GM21447 (cell line): ENCODE data around the gene BCL11A.

Experiments
- ATAC-seq: cut with Tn5 transposase; IDR thresholded peaks from one replicate; pipeline ENCODE4 v1.9.1; 2021; ENCODE audit not compliant: unreplicated experiment

BCL11A gene

DNA sequence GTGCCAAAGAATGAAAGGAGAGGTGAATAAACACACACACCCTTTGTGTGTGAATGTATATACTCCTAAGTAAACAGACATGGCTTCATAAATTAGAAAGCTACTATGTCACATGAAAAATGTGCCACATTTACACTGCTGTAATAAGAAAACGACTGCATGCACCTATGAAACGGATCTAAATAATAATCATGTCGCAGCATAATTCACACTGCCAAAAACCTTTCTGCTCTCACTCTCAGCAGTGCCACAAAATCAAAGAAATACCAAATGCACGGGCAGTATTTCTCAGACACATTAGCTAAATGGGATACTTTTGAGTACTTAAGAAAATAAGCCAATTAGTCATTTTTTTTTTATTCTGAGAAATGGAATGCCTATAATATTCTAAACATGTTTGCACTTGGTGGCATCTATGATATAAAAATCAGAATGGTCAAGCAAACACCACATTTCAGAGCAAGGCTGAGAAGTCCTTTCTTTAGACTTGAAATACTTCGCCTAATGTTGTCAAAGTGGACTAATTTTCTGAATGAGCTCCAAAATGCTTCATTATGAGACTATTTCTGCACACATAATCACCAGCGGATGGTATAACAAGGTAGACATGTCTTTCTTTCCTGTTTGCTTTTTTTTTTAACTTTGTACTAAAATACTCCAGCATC, 6.6 kb downstream of the BCL11A start:
- no peak for ATAC-seq

GRCh38 chr2:60544954-60545560, 8.4 kb downstream of the BCL11A start:
- ATAC-seq = no peak

DNA sequence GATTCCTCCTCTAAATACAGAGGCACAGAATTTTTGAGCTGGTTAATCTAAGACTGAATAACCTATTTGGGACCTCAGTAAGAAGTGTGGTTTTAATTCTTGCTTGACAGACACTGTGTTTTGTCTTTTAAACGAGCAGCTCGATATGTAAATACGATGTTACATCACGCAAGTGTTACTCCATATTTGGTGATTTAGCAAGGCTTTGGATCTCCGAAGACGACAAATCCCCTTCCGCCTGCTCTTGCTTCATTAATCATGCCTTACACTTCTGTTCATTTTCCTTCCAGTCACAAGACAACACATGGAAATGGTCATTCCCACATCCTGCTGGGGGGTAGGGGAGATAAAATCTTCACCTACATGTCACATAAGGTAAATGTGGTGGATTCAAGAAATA, 9.4 kb downstream of the BCL11A start:
- ATAC-seq = no peak

DNA sequence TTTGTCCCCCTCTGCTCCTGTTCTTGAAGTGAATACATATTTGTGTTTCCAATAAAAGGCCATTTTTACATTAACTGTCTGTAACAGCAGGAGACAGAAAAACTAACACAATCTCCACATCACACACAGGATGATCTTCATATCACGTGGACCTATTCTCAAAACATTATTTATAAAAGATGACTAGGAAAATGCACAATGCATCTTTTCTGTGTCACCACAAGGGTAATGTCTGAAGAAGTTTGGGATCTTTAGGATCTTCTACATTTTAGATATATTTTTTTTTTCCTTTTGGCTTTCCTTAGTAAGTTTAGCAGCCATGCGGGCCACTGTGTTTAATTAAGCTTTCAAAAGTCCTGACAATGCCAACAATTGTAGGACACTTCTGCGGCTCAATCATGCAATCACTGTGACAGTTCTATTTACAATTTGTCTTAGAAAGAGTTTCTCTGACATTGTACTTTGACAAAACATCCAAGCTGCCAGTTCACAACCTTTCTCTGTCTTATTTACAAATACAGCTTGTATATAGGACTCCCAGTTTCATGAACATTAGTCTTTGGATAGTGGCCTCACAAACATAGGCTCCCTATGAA, 12.3 kb downstream of the BCL11A start:
- no peak for ATAC-seq

- ATAC-seq = no peak
Measured at GRCh38 chr2:60540074-60540473, 13.4 kb downstream of the BCL11A start.

DNA sequence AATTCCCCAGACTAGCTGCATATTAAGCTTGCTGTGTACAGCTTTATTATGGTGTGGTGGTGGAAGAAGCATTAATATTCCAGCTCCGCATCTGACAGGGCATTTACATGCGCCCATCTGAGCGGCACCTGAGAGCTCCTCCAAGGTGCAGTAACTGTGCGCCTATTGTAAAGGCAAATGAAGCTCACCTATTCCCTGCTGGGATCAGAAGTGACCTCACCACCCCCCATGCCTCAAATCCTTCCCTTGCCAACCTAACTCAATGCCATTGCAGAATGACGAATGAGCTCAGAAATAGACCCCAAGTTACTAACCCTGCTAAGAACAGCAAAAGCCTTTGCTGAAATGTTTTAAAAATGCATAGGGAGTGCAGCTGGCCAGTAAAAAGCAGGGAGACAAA, 14.3 kb downstream of the BCL11A start:
- no peak for ATAC-seq

DNA sequence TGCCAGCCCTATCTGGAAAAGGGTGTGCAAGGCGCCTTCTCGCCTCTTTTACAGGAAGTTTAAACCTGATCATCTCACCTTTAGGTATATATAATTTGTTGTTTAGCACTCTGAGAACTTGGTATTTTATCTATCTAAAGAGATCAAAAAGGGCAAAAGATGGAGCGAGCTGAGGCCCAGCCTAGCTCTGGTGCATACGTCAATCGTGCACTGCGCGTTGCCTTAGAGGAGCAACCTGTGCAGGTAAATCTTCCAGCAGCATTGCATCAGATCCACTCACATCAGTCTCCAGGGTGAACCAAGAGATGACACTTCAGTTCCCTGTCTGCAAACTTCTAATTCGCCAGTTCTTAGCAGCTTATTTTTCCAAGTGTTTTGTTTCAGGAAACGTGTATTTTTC, 15.4 kb downstream of the BCL11A start:
- no peak for ATAC-seq

DNA sequence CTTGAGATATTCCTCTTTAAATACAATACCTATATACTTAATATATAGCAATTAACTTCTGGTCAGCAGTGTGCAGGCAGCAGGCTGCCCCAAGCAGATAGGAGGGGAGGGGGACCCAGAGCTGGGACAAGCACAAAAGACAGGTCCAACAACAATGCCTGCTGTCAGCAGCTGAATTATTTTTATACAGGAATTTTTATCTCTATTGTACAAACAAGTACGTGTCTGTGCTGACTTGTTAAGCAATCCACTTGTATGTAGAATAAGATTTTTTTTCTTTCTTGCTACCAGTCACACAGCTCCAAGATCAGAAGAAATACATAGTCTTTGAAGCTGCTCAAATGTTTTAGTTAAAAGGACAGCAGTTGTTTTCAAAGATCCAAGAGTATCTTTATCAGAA, 16.7 kb downstream of the BCL11A start:
- ATAC-seq = no peak

GRCh38 chr2:60535685-60536312, 17.7 kb downstream of the BCL11A start:
- ATAC-seq = peak; percentile 86

- ATAC-seq = no peak
Measured at GRCh38 chr2:60534892-60535684, 18.4 kb downstream of the BCL11A start.

- no peak for ATAC-seq
Measured at GRCh38 chr2:60534052-60534685, 19.3 kb downstream of the BCL11A start.

DNA sequence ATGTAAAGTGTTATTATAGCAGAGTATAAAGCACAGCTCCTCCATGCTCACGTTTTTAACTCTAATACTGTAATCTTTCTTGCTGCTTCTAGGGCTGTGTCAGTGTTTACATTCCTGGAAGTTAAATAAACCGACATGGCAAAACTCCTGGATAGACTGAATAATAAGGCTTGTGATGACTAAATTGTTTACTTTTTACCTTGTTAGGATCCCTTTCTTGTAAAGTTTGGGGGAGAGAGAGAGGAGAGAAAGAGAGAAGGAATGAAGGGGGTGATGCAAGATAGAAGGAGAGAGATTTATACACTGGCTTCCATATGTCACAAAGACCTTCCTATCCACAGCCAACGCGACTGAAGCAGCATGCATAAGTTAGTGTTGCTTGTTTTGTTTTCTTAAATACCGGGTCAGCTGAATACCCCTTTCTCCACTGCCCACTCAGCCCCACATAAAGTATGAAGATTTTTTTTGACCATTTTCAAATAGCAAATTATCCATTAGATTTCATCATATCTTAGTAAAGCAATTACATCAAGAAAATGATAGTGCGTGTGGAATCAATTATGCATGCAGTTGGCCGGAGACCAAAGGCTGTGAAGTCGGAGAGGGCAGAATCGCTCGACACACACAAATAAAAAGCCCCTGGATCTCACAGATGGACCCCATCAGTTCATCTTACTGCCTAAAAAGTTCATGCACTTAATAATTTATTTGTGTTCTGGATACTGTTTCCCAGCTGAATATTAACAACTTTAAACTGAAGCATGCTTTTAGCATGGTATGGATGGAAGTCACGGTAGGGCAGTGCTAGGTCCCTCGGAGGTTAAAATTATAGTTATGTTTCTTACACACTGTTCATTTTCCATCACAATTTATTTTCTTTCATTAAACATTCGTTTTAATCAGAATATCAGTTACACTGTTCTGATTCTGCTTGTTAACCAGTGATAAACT, 20.1 kb downstream of the BCL11A start:
- no peak for ATAC-seq

DNA sequence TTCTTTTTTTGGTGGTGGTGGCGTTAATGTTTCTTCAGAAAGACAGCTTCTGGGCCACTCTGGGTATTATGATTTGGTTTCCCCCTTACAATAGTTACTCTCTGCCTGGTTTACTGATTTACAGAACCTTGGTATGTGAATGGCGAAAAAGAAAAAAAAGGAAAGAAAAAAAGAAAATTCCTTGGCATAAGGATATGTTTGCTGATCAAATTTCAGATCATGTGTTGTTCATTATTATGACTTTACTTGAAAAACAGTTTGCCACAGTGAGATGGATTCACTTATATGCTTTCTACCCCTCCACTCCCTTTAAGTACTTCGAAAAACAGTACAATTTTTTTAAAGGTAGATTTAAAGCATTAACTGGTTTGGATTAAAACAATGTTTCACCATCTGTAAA, 21.0 kb downstream of the BCL11A start:
- no peak for ATAC-seq

DNA sequence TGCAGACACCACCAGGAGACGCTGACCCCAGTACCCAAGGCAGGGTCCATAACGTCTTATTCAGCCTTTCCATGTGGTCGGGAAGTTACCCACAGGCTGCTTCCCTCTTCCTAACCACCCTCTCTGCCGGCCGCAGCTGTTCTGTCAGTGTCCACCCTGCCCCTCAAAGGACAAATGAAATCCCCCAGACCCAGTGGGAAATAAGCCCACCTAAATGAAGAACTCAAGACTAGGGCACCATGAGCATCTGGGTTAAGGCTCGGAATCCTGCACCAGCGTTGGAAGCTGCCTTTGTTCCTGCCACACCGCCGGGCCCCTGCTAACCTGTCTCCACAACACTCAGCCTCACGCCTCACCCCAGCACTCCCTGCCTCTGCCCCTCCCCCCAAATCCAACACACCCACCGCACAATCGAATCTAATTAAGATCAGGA, 21.7 kb downstream of the BCL11A start:
- ATAC-seq = no peak

DNA sequence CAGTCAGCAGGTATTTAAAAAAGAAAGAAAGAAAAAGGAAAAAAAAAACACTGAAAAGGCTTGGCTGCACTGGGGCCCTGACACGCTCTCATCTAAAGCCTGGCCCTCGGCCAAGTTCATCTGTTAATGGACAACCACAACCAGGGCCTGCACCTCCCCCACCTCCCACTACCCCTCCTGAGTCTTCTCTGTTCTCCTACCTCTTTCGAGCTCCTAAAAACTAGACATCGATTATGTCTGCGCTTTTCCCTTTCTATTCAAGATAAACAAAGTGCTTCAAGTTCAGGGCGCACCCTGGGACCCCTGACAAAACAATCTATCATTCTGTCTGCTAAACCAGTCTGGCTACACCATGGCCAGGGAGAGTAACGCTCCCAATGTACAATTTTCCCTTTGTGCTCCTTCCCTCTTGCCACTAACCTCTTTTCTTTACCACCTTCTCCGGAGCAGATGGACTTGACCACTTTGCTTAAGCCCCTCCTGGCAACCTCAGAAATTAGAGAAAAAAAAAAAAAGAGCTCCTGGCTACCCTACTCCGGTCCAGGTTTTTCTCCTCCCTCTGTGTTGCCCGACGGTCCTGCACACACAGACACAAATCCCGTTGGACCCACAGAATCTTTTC, 22.7 kb downstream of the BCL11A start:
- ATAC-seq = peak; percentile 73

GRCh38 chr2:60529785-60530627, 23.4 kb downstream of the BCL11A start:
- ATAC-seq = no peak

GRCh38 chr2:60529136-60529784, 24.2 kb downstream of the BCL11A start:
- no peak for ATAC-seq
